Dermis blood vessel endothelial cell (primary cell): Measurements from ENCODE around the gene ERCC4. TPM values are rescaled to one million over a fixed set of nuclear protein-coding genes. Genes with fewer than 3 reads are reported as not detected.

ENCODE experiments used
- DNase-seq: peaks from one replicate; pipeline ENCODE4 v3.0.0; 2010
- total RNA-seq: library from RNA; depleted of rRNA; stranded (reverse); fragments of >200 nt; gene quantifications from 2 replicates; pipeline ENCODE4 v1.2.3, GENCODE V29; 2014

The ERCC4 gene
- total RNA-seq, 1 donor from 2014 or later = 8.8 TPM

DNA sequence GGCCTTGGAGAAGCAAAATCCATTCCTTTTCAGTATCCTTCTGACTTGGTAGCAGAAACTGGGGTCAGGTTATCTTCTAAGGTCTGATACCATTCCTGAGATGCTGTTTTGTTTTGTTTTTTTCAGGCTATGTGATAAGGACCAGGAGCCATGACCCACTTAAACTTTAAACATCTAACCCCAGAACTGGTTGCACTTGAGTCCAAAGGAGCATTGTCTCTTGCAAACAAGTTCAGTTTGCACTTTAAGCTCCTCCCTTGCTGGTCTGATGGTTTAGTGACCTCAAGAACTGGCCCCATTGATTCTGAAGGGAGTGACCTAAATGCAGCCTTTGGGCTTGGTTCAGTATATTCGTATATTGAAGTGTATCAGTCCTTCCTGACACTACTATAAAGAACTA is 75.2 kb downstream of the ERCC4 start:
- DNase-seq = no peak

DNA sequence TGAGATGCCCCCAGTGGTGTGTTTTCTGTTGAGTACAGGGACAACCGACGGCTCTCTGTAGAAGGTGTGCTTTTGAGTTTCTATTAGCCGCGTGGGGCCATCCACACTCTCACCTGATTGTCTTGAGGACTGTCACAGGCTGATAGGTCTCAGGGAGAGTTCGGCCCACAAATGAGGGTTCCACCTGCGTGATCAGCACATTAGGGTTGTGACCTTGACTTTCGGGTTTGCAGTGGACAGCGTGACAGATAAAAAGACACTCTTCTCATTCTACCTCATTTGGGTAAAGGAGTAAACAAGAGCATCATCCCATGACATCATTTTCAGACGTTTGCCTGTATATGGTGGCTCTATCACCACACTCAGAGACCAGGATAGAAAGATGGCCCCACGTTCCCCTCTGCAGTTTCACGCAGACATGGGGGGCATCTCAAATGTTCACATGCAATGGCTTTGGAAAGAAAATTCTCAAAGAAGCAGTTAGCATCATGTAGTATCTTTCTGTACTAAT is 76.9 kb downstream of the ERCC4 start:
- no peak for DNase-seq

DNA sequence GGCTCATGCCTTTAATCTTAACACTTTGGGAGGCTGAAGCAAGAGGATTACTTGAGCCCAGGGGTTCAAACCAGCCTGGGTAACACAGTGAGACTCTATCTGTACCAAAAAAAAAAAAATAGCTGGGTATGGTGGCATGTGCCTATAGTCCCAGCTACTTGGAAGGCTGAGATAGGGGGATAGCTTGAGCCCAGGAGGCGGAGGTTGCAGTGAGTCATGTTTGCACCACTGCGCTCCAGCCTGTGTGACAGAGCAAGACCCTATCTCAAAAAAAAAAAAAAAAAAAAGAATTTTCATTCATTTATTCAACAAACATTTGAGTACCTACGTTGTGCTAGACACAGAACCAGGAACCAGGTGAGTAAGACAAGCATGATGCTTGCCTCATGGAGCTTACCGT is 77.6 kb downstream of the ERCC4 start:
- no peak for DNase-seq

DNA sequence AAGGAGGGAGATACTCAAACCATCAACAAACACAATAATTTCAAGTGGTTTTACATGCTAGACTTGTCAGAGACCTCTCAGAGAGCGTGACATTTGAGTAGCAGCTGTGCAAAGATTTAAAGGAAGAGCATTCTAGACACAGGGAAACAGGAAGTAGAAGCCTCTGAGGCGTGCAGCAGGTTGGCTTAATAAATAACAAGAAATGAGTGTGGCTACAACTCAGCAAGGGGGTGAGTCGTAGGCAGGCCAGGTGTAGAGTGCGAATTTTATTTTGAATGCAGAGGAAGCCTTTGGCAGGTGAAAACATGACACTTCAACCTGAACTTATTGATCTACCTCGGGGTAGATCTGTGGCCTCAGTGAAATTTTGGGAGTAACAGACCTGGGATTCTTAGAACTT is 78.0 kb downstream of the ERCC4 start:
- DNase-seq = peak; percentile 32

DNA sequence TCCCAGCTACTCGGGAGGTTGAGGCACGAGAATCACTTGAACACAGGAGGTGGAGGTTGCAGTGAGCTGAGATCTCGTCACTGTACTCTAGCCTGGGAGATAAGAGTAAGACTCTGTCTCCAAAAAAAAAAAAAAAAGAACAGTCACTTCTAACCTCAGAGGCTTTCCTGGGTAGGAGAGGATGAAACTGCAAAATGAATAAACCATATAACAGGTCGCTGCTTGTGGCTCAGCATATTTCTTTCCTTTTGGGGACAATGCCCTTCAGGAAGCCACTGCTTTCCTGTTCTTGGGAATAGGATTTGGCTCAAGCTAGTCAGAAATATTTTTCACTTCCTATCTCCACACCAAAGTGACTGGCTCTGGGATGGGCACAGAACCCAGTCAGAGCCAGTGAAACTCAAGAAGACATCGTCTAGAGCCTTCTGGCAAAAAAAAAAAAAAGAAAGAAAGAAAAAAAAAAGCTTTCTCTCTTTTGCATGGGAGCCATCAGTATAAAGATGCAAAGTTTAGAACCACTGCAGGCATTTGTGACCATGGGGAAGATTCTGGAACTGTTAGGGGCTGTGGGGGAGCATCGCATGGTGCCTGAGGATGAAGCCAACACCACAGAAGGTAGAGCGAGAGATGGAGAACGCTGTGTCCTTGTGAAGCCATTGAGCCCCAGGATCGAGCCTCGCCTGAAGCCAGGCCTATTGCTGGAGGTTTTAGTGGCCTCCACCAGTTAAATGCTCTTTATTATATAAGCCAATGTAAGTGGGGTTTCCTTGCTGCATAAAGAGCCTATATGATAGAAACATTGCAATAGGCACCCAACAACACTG is 79.3 kb downstream of the ERCC4 start:
- peak; percentile 53 for DNase-seq

DNA sequence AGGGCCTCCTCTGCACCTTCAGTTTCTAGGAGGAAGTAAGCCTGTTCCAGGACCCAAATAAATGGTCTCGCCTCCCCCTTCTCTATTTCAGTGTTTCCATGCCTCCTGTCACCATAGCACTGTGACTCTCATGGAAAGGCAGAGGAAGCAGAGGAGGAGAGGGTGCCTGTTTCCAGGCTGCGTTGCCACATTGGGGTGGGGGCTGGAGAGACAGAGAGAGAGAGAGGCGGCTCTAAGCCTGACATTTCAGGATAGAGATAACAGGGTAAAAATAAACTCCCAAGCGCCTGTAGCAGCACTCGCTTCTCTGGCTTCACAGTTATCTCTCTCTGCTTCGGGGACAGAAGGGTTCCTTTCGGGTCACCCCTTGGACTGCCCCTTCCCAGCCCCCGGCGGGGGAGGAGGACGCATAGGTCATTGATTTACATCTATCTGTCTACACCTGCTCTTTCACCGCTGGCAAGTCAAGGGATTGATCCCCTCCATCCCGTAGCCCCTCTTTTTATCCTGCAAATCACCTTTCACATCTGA is 80.0 kb downstream of the ERCC4 start:
- no peak for DNase-seq

DNA sequence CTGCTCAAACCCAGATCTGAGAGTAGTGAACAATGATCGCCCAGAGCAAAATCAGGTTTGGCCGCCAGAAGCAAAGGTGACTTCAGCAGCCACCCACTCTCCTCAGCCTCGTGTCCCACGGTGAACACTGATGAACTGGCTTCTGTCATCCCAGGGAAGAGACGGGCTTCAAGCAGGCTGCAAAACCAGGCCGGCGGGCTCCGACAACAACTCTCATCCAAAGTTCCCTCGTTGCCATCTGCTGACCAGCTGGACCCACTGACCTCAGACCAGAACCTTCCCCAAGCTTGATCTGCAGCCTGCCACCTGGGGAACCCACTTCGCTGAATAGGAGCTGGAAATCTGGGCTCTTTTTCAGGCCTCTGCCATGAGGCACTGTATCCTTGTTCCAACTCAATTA is 81.6 kb downstream of the ERCC4 start:
- DNase-seq = no peak

Other genes starting within 250 kb of the ERCC4 start
- gene MRTFB, start 151.2 kb downstream of the ERCC4 start, total RNA-seq = 19.1 and 20.8 TPM in 2 replicates